OCI-M2 (cell line): ENCODE data around the gene YDJC.
"Not testable (repeated sequence)": the region's sequence is repeated elsewhere in the genome, so short reads cannot be mapped to it uniquely, and the experiment has no call there.

Experiments used
- DNase-seq: peaks from one replicate; lab custom pipeline; 2025; ENCODE audit not compliant: unreplicated experiment; lab: John Stamatoyannopoulos, UW

Gene YDJC

GRCh38 chr22:21582801-21583740 is 46.8 kb downstream of the YDJC start:
- no peak for DNase-seq

GRCh38 chr22:21581009-21581713 is 48.7 kb downstream of the YDJC start:
- DNase-seq: not testable (repeated sequence)

- DNase-seq: not testable (repeated sequence)
Measured at GRCh38 chr22:21580623-21581007, 49.2 kb downstream of the YDJC start.

- DNase-seq: no peak
Measured at GRCh38 chr22:21579474-21579851, 50.4 kb downstream of the YDJC start.
